IMR-90 (cell line): ENCODE results near the gene UBA1. TPM values are rescaled to one million over a fixed set of nuclear protein-coding genes. Genes with fewer than 3 reads are reported as not detected.
A peak's percentile ranks its signal among the peaks of the same experiment; 100 is the strongest.

Source experiments
- ATAC-seq: fragments of 200-7000 bp; cut with Tn5 transposase; 2 replicates; pipeline ENCODE4 v1.9.1; 2020; ENCODE audit warnings: low read depth, mild to moderate bottlenecking, moderate library complexity
- BruUV-seq: library from RNA; stranded (reverse); fragments of 400-500 nt; replicated peaks from 2 replicates; lab custom pipeline; 2021; lab: Mats Ljungman, UMichigan
- CTCF ChIA-PET: fragments of 300-600 bp; formaldehyde crosslinking; extraction: SDS; loops from one replicate; lab custom pipeline; 2021; ENCODE audit warnings: antibody characterized with exemption; lab: Yijun Ruan, JAX
- POLR2A ChIA-PET: fragments of 300-600 bp; sonication (Branson Sonifier 250); formaldehyde crosslinking; loops from one replicate; lab custom pipeline; 2022; ENCODE audit warnings: antibody characterized with exemption; ENCODE audit not compliant: unreplicated experiment; lab: Charles Lee
- DNase-seq: peaks from one replicate; pipeline ENCODE4 v3.0.0; 2013
- H2AFZ ChIP-seq: replicated peaks from 2 replicates; pipeline ENCODE3; 2013; ENCODE audit warnings: low read length, mild to moderate bottlenecking; ENCODE audit not compliant: poor library complexity
- H2AK5ac ChIP-seq: 2 replicates; pipeline ENCODE4 v1.6.1; 2013; ENCODE audit warnings: low read depth, low read length, inconsistent platforms
- H2AK9ac ChIP-seq: replicated peaks from 2 replicates; pipeline ENCODE3; 2013; ENCODE audit warnings: mild to moderate bottlenecking, low read depth, low read length, moderate library complexity; ENCODE audit not compliant: poor library complexity
- H2BK120ac ChIP-seq: 2 replicates; pipeline ENCODE4 v1.6.1; 2013; ENCODE audit warnings: low read depth, low read length, inconsistent platforms
- H2BK15ac ChIP-seq: 3 replicates; pipeline ENCODE4 v1.6.1; 2013; ENCODE audit warnings: low read depth, low read length, inconsistent platforms
- H2BK20ac ChIP-seq: 2 replicates; pipeline ENCODE4 v1.6.1; 2013; ENCODE audit warnings: low read depth, mild to moderate bottlenecking, inconsistent platforms, low read length, moderate library complexity
- H2BK5ac ChIP-seq: 2 replicates; pipeline ENCODE4 v1.6.1; 2013; ENCODE audit warnings: mild to moderate bottlenecking, low read depth, low read length, inconsistent platforms; ENCODE audit not compliant: poor library complexity, severe bottlenecking
- H3K14ac ChIP-seq: replicated peaks from 2 replicates; pipeline ENCODE4 v1.6.1; 2013; ENCODE audit warnings: low read depth, low read length, inconsistent platforms
- H3K18ac ChIP-seq: 2 replicates; pipeline ENCODE4 v1.6.1; 2013; ENCODE audit warnings: low read depth, low read length, control low read depth
- H3K23ac ChIP-seq: 2 replicates; pipeline ENCODE4 v1.6.1; 2013; ENCODE audit warnings: low read depth, low read length, inconsistent platforms
- H3K27ac ChIP-seq: 2 replicates; pipeline ENCODE4 v1.5.1; 2013; ENCODE audit warnings: mild to moderate bottlenecking, control low read depth, low read length; ENCODE audit not compliant: insufficient read depth
- H3K27me3 ChIP-seq: 2 replicates; pipeline ENCODE4 v1.6.1; 2013; ENCODE audit warnings: low read length; ENCODE audit not compliant: control insufficient read depth, insufficient read depth
- H3K36me3 ChIP-seq: 2 replicates; pipeline ENCODE4 v1.6.1; 2013; ENCODE audit warnings: low read length, mixed read lengths; ENCODE audit not compliant: control insufficient read depth, insufficient read depth
- H3K4ac ChIP-seq: 2 replicates; pipeline ENCODE4 v1.6.1; 2013; ENCODE audit warnings: low read depth, low read length, inconsistent platforms
- H3K4me1 ChIP-seq: 2 replicates; pipeline ENCODE4 v1.6.1; 2013; ENCODE audit warnings: low read length, mixed read lengths; ENCODE audit not compliant: control insufficient read depth, insufficient read depth
- H3K4me2 ChIP-seq: 2 replicates; pipeline ENCODE4 v1.6.1; 2013; ENCODE audit warnings: low read depth, mild to moderate bottlenecking, control low read depth, low read length, moderate library complexity
- H3K4me3 ChIP-seq: 2 replicates; pipeline ENCODE4 v1.5.1; 2013; ENCODE audit warnings: low read depth, mild to moderate bottlenecking, control low read depth, low read length, moderate library complexity; ENCODE audit not compliant: insufficient read depth
- H3K56ac ChIP-seq: 2 replicates; pipeline ENCODE4 v1.6.1; 2013; ENCODE audit warnings: low read length, inconsistent platforms; ENCODE audit not compliant: insufficient read depth; ENCODE audit errors: extremely low read depth
- H3K79me1 ChIP-seq, 2 experiments: 2 replicates each; pipeline ENCODE4 v1.6.1; 2013; ENCODE audit warnings: low read length in 2 of 2, inconsistent platforms in 1 of 2, low read depth in 1 of 2
- H3K9ac ChIP-seq: 2 replicates; pipeline ENCODE4 v1.6.1; 2013; ENCODE audit warnings: low read depth, low read length, control low read depth
- H3K9me1 ChIP-seq: 2 replicates; pipeline ENCODE4 v1.6.1; 2013; ENCODE audit warnings: low read length, inconsistent platforms; ENCODE audit not compliant: insufficient read depth
- H3K9me3 ChIP-seq: 2 replicates; pipeline ENCODE4 v1.6.1; 2013; ENCODE audit warnings: low read length; ENCODE audit not compliant: control insufficient read depth, insufficient read depth
- H4K20me1 ChIP-seq: 2 replicates; pipeline ENCODE4 v1.6.1; 2013; ENCODE audit warnings: low read length, inconsistent platforms; ENCODE audit not compliant: insufficient read depth
- H4K5ac ChIP-seq: 2 replicates; pipeline ENCODE4 v1.6.1; 2013; ENCODE audit warnings: mild to moderate bottlenecking, low read depth, low read length, control low read depth
- H4K8ac ChIP-seq, 2 experiments: 2 replicates each; pipeline ENCODE4 v1.6.1; 2013; ENCODE audit warnings: low read depth in 2 of 2, low read length in 2 of 2, control low read depth in 1 of 2, inconsistent platforms in 1 of 2
- H4K91ac ChIP-seq: 2 replicates; pipeline ENCODE4 v1.6.1; 2013; ENCODE audit warnings: low read depth, low read length, inconsistent platforms; ENCODE audit not compliant: insufficient read depth
- CEBPB ChIP-seq: IDR thresholded peaks from 2 replicates; pipeline ENCODE4 v1.6.1; 2012; ENCODE audit warnings: low read depth, low read length, improper control_type of control experiment
- ELK1 ChIP-seq: fragments of 150-350 bp; IDR thresholded peaks from 2 replicates; pipeline ENCODE4 v1.6.1; 2016; ENCODE audit warnings: low read depth, mild to moderate bottlenecking, low read length, moderate library complexity, borderline replicate concordance
- MAZ ChIP-seq: IDR thresholded peaks from 2 replicates; pipeline ENCODE4 v1.6.1; 2012; ENCODE audit warnings: low read depth, mild to moderate bottlenecking, low read length, improper control_type of control experiment, moderate library complexity, borderline replicate concordance
- RAD21 ChIP-seq: IDR thresholded peaks from 2 replicates; pipeline ENCODE4 v1.6.1; 2012; ENCODE audit warnings: low read length, improper control_type of control experiment
- USF2 ChIP-seq: fragments of 150-350 bp; IDR thresholded peaks from 2 replicates; pipeline ENCODE4 v1.6.1; 2017; ENCODE audit warnings: mild to moderate bottlenecking, antibody characterized with exemption, low read length, low read depth
- WGBS, 2 experiments: methylation state at CpG; one replicate each; pipeline versions ENCODE4 v1.1.5 to v1.1.7; 2013; ENCODE audit warnings: missing lambda C conversion rate in 2 of 2; ENCODE audit not compliant: insufficient read length in 1 of 2; ENCODE audit errors: extremely low coverage in 2 of 2; 5-methylcytosine and 5-hydroxymethylcytosine counted together
- dilution Hi-C: fragments of 300-500 bp; cut with HindIII; formaldehyde crosslinking; loops from one replicate; pipeline ENCODE4 v1.14.3; 2018; ENCODE audit warnings: low sequenced_read_pairs; ENCODE audit not compliant: unreplicated experiment
- in situ Hi-C: fragments of 300-500 bp; cut with MboI; formaldehyde crosslinking; loops from 3 replicates; pipeline ENCODE4 v1.14.3; 2019; ENCODE audit warnings: low sequenced_read_pairs, inconsistent platforms, mixed read lengths
- intact Hi-C: fragments of 100-400 bp; cut with micrococcal nuclease; formaldehyde crosslinking; loops from 2 replicates; pipeline ENCODE4 v1.10.0; 2022
- polyA plus RNA-seq, 3 experiments: library from polyadenylated mRNA; depleted of rRNA; stranded (reverse); fragments of >200 nt; gene quantifications; 2 replicates each; pipeline ENCODE4 v1.2.3, GENCODE V29; 2012; ENCODE audit warnings: low replicate concordance in 1 of 3
- total RNA-seq: library from RNA; depleted of rRNA; stranded (reverse); fragments of >200 nt; gene quantifications from 2 replicates; pipeline ENCODE4 v1.2.3, GENCODE V29; 2012

UBA1 gene
- total and polyA plus RNA-seq, 2 of the 4 experiments (the other 2 are of a cell fraction) = 299 to 343 TPM

GRCh38 chrX:47241201-47242011 is 47.8 kb downstream of the UBA1 start:
- Histone ChIP-seq H3K23ac (no peak overlapping the region), H3K18ac (no peak overlapping the region), H3K27me3 (peaks cover 19% of the 10 kb centered on the region), H3K4me2 (no peak overlapping the region), H3K9ac (no peak overlapping the region), H4K20me1 (peaks cover 18% of the 10 kb centered on the region), H3K79me1 (peaks cover 0 to 29% of the 10 kb centered on the region in 2 experiments; a peak in 2 of 4 replicates), H3K4ac (no peak overlapping the region), H3K27ac (no peak overlapping the region), H3K9me1 (peaks cover 4% of the 10 kb centered on the region; the same call in 1 of the 2 replicates), H3K4me3 (no peak overlapping the region), H2BK5ac (no peak overlapping the region), H3K9me3 (peaks cover 4% of the 10 kb centered on the region; the same call in 1 of the 2 replicates), H3K56ac (no peak overlapping the region), H4K8ac (no peak overlapping the region), H3K36me3 (peaks cover 50% of the 10 kb centered on the region), H2BK15ac (no peak overlapping the region), H4K91ac (no peak overlapping the region), H3K4me1 (no peaks in the 10 kb centered on the region), H4K5ac (no peak overlapping the region), H2AFZ (no peak overlapping the region), H2AK9ac (no peak overlapping the region), H2BK20ac (no peak overlapping the region), H3K14ac (no peak overlapping the region), H2AK5ac (no peak overlapping the region), H2BK120ac (no peak overlapping the region)
- ATAC-seq (no peak), DNase-seq (no peak)
- TF ChIP-seq ELK1 = no peak
- no peak for TF ChIP-seq CEBPB
- no peak for TF ChIP-seq RAD21
- no peak for TF ChIP-seq USF2
- no peak for TF ChIP-seq MAZ
- in situ Hi-C loops = no loop called here
- 87% methylated on average over 7 of the region's 18 CpGs; no CpG with 5 or more reads in 1 of the 2 experiments for WGBS, 2 experiments
- intact Hi-C loops = no loop called here
- TSS peak; percentile 70 for BruUV-seq
- dilution Hi-C loops = no loop called here
- ChIA-PET POLR2A (no interaction called here), CTCF (no interaction called here)
